ENCODE measurements around the gene MYL5. TPM values are rescaled to one million over a fixed set of nuclear protein-coding genes. Genes with fewer than 3 reads are reported as not detected.

The MYL5 gene
- total and polyA plus RNA-seq, 2 of the 13 experiments (the other 11 are each of a cell fraction or from before 2014, with no cell fraction given) = 6.5 to 16.0 TPM

DNA sequence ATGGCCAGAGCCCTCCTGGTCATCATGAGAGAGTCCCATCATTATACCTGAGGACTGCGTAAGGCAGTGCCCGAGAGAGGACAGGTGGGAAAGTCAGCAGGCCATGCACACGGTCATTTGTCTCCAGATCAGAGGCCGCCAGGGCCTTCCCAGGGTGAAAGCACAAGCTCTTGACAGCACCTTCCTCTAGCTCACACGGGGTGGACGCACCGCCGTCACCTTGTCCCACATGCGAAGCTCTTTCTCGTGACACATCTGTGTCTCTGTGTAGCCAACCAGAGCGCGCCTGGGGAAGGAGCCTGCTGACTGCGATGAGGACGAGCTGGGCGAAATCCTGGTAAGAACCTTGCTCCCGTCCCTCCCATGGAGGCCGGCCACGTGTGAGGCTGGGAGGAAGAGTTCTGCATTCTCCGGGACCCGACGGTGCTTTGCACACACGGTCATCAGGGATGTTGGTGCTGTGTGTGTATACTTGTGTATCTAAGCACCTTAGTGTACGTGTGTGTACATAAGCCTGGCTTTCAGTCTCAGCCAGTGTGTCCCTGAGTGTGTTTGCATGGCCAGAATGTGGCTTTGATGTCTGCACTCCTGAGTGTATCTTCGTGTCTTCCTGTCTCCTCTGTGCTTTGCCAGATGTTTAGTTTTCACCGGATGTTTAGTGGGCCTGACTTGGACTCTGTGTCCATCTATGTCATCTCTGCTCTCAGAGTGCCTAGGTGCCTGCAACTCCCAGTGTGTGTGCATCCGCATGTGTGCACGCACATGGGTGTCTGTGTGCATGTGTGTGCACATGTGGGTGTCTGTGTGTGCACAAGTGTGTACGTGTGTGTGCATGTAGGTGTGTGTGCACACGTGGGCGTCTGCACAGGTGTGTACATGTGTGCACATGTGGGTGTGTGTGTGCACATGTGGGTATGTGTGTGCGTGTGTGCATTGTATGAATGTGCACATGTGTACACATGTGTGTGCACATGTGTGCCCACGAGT lies 15.4 kb upstream of the MYL5 start (continued):
- TF ChIP-seq ZNF20 (CRISPR knock-in tag; IDR thresholded peaks at IDR 0.05) (no peak), HNF1A (IDR thresholded peaks at IDR 0.05; ENCODE audit: low read depth) (peak; percentile 18; the same call in 1 of the 2 replicates), HNF1A (CRISPR knock-in tag; IDR thresholded peaks at IDR 0.05; ENCODE audit: borderline replicate concordance) (0 out of 2 replicates have a peak, but pooled peaks have one; percentile 19), ZMAT3 (CRISPR knock-in tag; conservative IDR thresholded peaks at IDR 0.05) (no peak; the same call in 1 of the 2 replicates), TOPORS (CRISPR knock-in tag; IDR thresholded peaks at IDR 0.05) (no peak), PREB (CRISPR knock-in tag; IDR thresholded peaks at IDR 0.05) (no peak), SSRP1 (CRISPR knock-in tag; IDR thresholded peaks at IDR 0.05) (0 out of 2 replicates have a peak, but pooled peaks have one; percentile 60), YY1 (IDR thresholded peaks at IDR 0.05; ENCODE audit: insufficient read depth, insufficient replicate concordance, low read depth, low read length) (no peak), FOXA1 (IDR thresholded peaks at IDR 0.05) (no peak), FOXA1 (CRISPR knock-in tag; IDR thresholded peaks at IDR 0.05) (peak; percentile 89)
- TF ChIP-seq, protein P1, sequence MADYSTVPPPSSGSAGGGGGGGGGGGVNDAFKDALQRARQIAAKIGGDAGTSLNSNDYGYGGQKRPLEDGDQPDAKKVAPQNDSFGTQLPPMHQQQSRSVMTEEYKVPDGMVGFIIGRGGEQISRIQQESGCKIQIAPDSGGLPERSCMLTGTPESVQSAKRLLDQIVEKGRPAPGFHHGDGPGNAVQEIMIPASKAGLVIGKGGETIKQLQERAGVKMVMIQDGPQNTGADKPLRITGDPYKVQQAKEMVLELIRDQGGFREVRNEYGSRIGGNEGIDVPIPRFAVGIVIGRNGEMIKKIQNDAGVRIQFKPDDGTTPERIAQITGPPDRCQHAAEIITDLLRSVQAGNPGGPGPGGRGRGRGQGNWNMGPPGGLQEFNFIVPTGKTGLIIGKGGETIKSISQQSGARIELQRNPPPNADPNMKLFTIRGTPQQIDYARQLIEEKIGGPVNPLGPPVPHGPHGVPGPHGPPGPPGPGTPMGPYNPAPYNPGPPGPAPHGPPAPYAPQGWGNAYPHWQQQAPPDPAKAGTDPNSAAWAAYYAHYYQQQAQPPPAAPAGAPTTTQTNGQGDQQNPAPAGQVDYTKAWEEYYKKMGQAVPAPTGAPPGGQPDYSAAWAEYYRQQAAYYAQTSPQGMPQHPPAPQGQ (CRISPR knock-in tag; IDR thresholded peaks at IDR 0.05; ENCODE audit: borderline replicate concordance) = no peak
- TF ChIP-seq, protein P2, sequence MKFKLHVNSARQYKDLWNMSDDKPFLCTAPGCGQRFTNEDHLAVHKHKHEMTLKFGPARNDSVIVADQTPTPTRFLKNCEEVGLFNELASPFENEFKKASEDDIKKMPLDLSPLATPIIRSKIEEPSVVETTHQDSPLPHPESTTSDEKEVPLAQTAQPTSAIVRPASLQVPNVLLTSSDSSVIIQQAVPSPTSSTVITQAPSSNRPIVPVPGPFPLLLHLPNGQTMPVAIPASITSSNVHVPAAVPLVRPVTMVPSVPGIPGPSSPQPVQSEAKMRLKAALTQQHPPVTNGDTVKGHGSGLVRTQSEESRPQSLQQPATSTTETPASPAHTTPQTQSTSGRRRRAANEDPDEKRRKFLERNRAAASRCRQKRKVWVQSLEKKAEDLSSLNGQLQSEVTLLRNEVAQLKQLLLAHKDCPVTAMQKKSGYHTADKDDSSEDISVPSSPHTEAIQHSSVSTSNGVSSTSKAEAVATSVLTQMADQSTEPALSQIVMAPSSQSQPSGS (CRISPR knock-in tag; IDR thresholded peaks at IDR 0.05) = 0 out of 2 replicates have a peak, but pooled peaks have one; percentile 20
- TF ChIP-seq, protein P3, sequence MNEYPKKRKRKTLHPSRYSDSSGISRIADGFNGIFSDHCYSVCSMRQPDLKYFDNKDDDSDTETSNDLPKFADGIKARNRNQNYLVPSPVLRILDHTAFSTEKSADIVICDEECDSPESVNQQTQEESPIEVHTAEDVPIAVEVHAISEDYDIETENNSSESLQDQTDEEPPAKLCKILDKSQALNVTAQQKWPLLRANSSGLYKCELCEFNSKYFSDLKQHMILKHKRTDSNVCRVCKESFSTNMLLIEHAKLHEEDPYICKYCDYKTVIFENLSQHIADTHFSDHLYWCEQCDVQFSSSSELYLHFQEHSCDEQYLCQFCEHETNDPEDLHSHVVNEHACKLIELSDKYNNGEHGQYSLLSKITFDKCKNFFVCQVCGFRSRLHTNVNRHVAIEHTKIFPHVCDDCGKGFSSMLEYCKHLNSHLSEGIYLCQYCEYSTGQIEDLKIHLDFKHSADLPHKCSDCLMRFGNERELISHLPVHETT (CRISPR knock-in tag; conservative IDR thresholded peaks at IDR 0.05) = no peak
- TF ChIP-seq, protein P4, sequence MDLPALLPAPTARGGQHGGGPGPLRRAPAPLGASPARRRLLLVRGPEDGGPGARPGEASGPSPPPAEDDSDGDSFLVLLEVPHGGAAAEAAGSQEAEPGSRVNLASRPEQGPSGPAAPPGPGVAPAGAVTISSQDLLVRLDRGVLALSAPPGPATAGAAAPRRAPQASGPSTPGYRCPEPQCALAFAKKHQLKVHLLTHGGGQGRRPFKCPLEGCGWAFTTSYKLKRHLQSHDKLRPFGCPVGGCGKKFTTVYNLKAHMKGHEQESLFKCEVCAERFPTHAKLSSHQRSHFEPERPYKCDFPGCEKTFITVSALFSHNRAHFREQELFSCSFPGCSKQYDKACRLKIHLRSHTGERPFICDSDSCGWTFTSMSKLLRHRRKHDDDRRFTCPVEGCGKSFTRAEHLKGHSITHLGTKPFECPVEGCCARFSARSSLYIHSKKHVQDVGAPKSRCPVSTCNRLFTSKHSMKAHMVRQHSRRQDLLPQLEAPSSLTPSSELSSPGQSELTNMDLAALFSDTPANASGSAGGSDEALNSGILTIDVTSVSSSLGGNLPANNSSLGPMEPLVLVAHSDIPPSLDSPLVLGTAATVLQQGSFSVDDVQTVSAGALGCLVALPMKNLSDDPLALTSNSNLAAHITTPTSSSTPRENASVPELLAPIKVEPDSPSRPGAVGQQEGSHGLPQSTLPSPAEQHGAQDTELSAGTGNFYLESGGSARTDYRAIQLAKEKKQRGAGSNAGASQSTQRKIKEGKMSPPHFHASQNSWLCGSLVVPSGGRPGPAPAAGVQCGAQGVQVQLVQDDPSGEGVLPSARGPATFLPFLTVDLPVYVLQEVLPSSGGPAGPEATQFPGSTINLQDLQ (CRISPR knock-in tag; IDR thresholded peaks at IDR 0.05) = no peak
